Muscle of arm (tissue), 12 donors: ENCODE results near the gene TNK2. TPM values are rescaled to one million over a fixed set of nuclear protein-coding genes. Genes with fewer than 3 reads are reported as not detected.
"Not testable (repeated sequence)": the region's sequence is repeated elsewhere in the genome, so short reads cannot be mapped to it uniquely, and the experiment has no call there.

ENCODE experiments used
- DNase-seq: peaks from one replicate; pipeline ENCODE4 v3.0.0-alpha.2; 2013
- polyA plus RNA-seq, 12 donors: library from polyadenylated mRNA; unstranded; fragments of 120-200 nt; gene quantifications; one replicate each; pipeline ENCODE4 v1.2.1, GENCODE V29; 2013; ENCODE audit not compliant: insufficient read length in 12 of 12

TNK2 gene
- polyA plus RNA-seq, 12 donors, result 59.5 to 151 (median 111) TPM; not detected in 1

GRCh38 chr3:195824425-195825190, 83.7 kb downstream of the TNK2 start:
- not testable (repeated sequence) for DNase-seq

- DNase-seq, result no peak
Measured at GRCh38 chr3:195823999-195824398, 84.4 kb downstream of the TNK2 start.

GRCh38 chr3:195823280-195823679, 85.1 kb downstream of the TNK2 start:
- DNase-seq, result no peak

- DNase-seq, result no peak
Measured at GRCh38 chr3:195822131-195822696, 86.1 kb downstream of the TNK2 start.

GRCh38 chr3:195821403-195822130, 86.8 kb downstream of the TNK2 start:
- DNase-seq, result no peak

GRCh38 chr3:195820901-195821300, 87.5 kb downstream of the TNK2 start:
- DNase-seq, result no peak

GRCh38 chr3:195820186-195820585, 88.2 kb downstream of the TNK2 start:
- no peak for DNase-seq

- no peak for DNase-seq
Measured at GRCh38 chr3:195818301-195818700, 90.0 kb downstream of the TNK2 start.

- DNase-seq, result no peak
Measured at GRCh38 chr3:195817578-195818135, 90.7 kb downstream of the TNK2 start.

- not testable (repeated sequence) for DNase-seq
Measured at GRCh38 chr3:195816276-195816913, 92.0 kb downstream of the TNK2 start.

GRCh38 chr3:195815169-195815771, 93.1 kb downstream of the TNK2 start:
- no peak for DNase-seq

- no peak for DNase-seq
Measured at GRCh38 chr3:195813916-195814640, 94.3 kb downstream of the TNK2 start.

Other genes starting within 250 kb of the TNK2 start
- 10 to 100 TPM in 2 of 12 donors, 1 to 10 TPM in 7, under 1 TPM in 1, not detected in 2; 0.90 to 14.8 (median 4.1) TPM for gene MUC20, start 187.6 kb downstream of the TNK2 start, polyA plus RNA-seq
- 1 to 10 TPM in 5 of 12 donors, under 1 TPM in 6, not detected in 1; 0.29 to 3.2 (median 0.82) TPM for gene MUC4, start 96.6 kb downstream of the TNK2 start, polyA plus RNA-seq
- 10 to 100 TPM in 11 of 12 donors, not detected in 1; 30.2 to 67.7 (median 39.9) TPM for gene TFRC, start 173.5 kb upstream of the TNK2 start, polyA plus RNA-seq